ENCODE results near the gene SSBP3.

The SSBP3 gene

GRCh38 chr1:54353959-54354358 lies 52.2 kb downstream of the SSBP3 start:
- H4K91ac ChIP-seq (ENCODE audit: low read length): peak overlapping the region; percentile 14

DNA sequence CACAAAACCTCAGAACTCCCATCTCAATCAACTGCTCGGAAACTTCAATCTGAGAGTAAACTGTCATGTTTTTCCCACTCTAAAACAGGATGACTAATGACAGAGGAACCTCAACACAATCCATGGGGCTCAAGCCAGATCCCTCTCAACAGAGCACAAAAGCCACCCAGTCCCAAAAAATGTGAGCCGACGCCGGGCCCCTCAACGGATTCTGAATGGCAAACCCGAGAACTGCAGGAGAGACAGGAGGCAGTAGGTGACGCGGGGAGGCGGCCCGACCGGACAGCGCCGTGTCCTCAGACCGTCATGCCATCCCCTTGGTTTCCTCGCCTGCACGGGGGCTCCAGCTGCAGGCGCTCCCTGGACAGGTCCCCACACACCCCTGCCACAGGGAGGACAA lies 53.4 kb downstream of the SSBP3 start:
- no peak overlapping the region for H2AK5ac ChIP-seq (ENCODE audit: low read length, severe bottlenecking)
- H3K4me1 ChIP-seq (ENCODE audit: control insufficient read depth, insufficient read depth, low read depth, low read length): peaks cover 4% of the 10 kb centered on the region
- peaks cover 2 to 10% of the 10 kb centered on the region in 2 experiments for H3K36me3 ChIP-seq (ENCODE audit: control insufficient read depth in 1 of 2, insufficient read depth in 2 of 2, low read depth in 1 of 2, low read length in 2 of 2)
- H2BK5ac ChIP-seq (ENCODE audit: low read depth, low read length, poor library complexity, severe bottlenecking): no peak overlapping the region
- peak overlapping the region; percentile 11 for H4K91ac ChIP-seq (ENCODE audit: low read length)
- no peak overlapping the region for H3K9ac ChIP-seq (ENCODE audit: low read length)
- H2BK15ac ChIP-seq (ENCODE audit: low read depth, poor library complexity, severe bottlenecking): no peak overlapping the region
- no peak overlapping the region for H3K4ac ChIP-seq (ENCODE audit: low read depth in 1 of 2, low read length in 2 of 2)
- H3K27me3 ChIP-seq (ENCODE audit: control insufficient read depth in 1 of 2, insufficient read depth in 1 of 2, low read length in 2 of 2): no peaks in the 10 kb centered on the region
- H2BK12ac ChIP-seq (ENCODE audit: low read length in 2 of 2): no peak overlapping the region
- no peak overlapping the region for H4K8ac ChIP-seq (ENCODE audit: low read length)
- no peak overlapping the region for H3K4me2 ChIP-seq (ENCODE audit: low read length, poor library complexity, severe bottlenecking)
- H3K79me1 ChIP-seq (replicated peaks; ENCODE audit: low read length, poor library complexity, severe bottlenecking): peaks cover 54% of the 10 kb centered on the region
- peak; percentile 26 for DNase-seq
- 84% methylated on average over 17 of the region's 17 CpGs for WGBS
- no peak overlapping the region for H3K14ac ChIP-seq (ENCODE audit: low read length in 2 of 2)
- peak overlapping the region in 1 of 2 experiments; percentile 42 for H3K18ac ChIP-seq (ENCODE audit: low read depth in 1 of 2, low read length in 2 of 2)
- H3K9me3 ChIP-seq (ENCODE audit: control insufficient read depth, low read length): no peaks in the 10 kb centered on the region
- H3K23ac ChIP-seq (ENCODE audit: low read length in 2 of 2): no peak overlapping the region
- H2AFZ ChIP-seq (ENCODE audit: low read depth, low read length): no peak overlapping the region
- H3K27ac ChIP-seq (ENCODE audit: low read length, poor library complexity, severe bottlenecking): no peak overlapping the region
- H2BK120ac ChIP-seq (ENCODE audit: low read depth, low read length): no peak overlapping the region
- no peak overlapping the region for H3K4me3 ChIP-seq (ENCODE audit: insufficient read depth in 1 of 2, low read depth in 1 of 2, low read length in 2 of 2)

More at GRCh38 chr1:54353959-54354358, 52.2 kb downstream of the SSBP3 start:
- H3K4me1 ChIP-seq (ENCODE audit: control insufficient read depth, insufficient read depth, low read depth, low read length): peaks cover 4% of the 10 kb centered on the region
- peaks cover 53% of the 10 kb centered on the region for H3K79me1 ChIP-seq (replicated peaks; ENCODE audit: low read length, poor library complexity, severe bottlenecking)
- no peak overlapping the region for H4K8ac ChIP-seq (ENCODE audit: low read length)
- H2BK15ac ChIP-seq (ENCODE audit: low read depth, poor library complexity, severe bottlenecking): no peak overlapping the region
- H3K18ac ChIP-seq (ENCODE audit: low read depth in 1 of 2, low read length in 2 of 2): no peak overlapping the region
- H3K4me2 ChIP-seq (ENCODE audit: low read length, poor library complexity, severe bottlenecking): no peak overlapping the region
- no peaks in the 10 kb centered on the region for H3K27me3 ChIP-seq (ENCODE audit: control insufficient read depth in 1 of 2, insufficient read depth in 1 of 2, low read length in 2 of 2)
- no peak overlapping the region for H2AK5ac ChIP-seq (ENCODE audit: low read length, severe bottlenecking)
- H3K4me3 ChIP-seq (ENCODE audit: insufficient read depth in 1 of 2, low read depth in 1 of 2, low read length in 2 of 2): no peak overlapping the region
- peak overlapping the region in 1 of 2 experiments; percentile 3 for H3K23ac ChIP-seq (ENCODE audit: low read length in 2 of 2)
- H2BK12ac ChIP-seq (ENCODE audit: low read length in 2 of 2): no peak overlapping the region
- H3K14ac ChIP-seq (ENCODE audit: low read length in 2 of 2): no peak overlapping the region
- H3K9me3 ChIP-seq (ENCODE audit: control insufficient read depth, low read length): no peaks in the 10 kb centered on the region
- no peak overlapping the region for H2AFZ ChIP-seq (ENCODE audit: low read depth, low read length)
- no peak overlapping the region for H2BK5ac ChIP-seq (ENCODE audit: low read depth, low read length, poor library complexity, severe bottlenecking)
- H3K27ac ChIP-seq (ENCODE audit: low read length, poor library complexity, severe bottlenecking): no peak overlapping the region
- H3K36me3 ChIP-seq (ENCODE audit: control insufficient read depth in 1 of 2, insufficient read depth in 2 of 2, low read depth in 1 of 2, low read length in 2 of 2): peaks cover 12% of the 10 kb centered on the region in 2 experiments
- H3K4ac ChIP-seq (ENCODE audit: low read depth in 1 of 2, low read length in 2 of 2): peak overlapping the region in 1 of 2 experiments; percentile 24
- no peak overlapping the region for H2BK120ac ChIP-seq (ENCODE audit: low read depth, low read length)
- WGBS: 67% methylated on average over 3 of the region's 4 CpGs
- H3K9ac ChIP-seq (ENCODE audit: low read length): no peak overlapping the region
- DNase-seq: no peak

DNA sequence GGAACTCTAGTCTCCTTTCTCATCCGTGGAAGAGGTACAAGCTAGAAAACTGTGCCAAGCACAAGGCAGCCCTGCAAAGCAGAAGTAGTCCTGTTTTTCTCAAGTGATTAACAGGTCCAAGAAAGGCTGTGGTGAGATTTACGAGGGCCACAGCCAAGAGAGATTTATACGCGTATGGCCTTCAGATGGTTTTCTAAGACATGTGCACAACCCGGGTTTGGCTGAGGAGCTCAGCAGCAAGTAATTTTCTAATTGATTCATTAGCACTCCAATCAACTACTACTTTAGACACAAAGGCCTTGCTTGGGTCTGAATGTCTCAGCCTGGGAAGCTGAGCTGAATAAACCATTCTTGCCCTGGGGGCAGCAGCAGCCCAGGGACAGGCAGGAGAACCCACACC lies 55.8 kb downstream of the SSBP3 start:
- Histone ChIP-seq H2AFZ (ENCODE audit: low read depth, low read length) (no peak overlapping the region), H3K23ac (ENCODE audit: low read length in 2 of 2) (no peak overlapping the region), H4K8ac (ENCODE audit: low read length) (no peak overlapping the region), H2BK12ac (ENCODE audit: low read length in 2 of 2) (no peak overlapping the region), H2AK5ac (ENCODE audit: low read length, severe bottlenecking) (no peak overlapping the region), H3K79me1 (replicated peaks; ENCODE audit: low read length, poor library complexity, severe bottlenecking) (peaks cover 40% of the 10 kb centered on the region), H3K4me1 (ENCODE audit: control insufficient read depth, insufficient read depth, low read depth, low read length) (peaks cover 7% of the 10 kb centered on the region), H3K4me2 (ENCODE audit: low read length, poor library complexity, severe bottlenecking) (no peak overlapping the region), H3K27me3 (ENCODE audit: control insufficient read depth in 1 of 2, insufficient read depth in 1 of 2, low read length in 2 of 2) (no peaks in the 10 kb centered on the region), H4K91ac (ENCODE audit: low read length) (no peak overlapping the region), H3K9me3 (ENCODE audit: control insufficient read depth, low read length) (no peaks in the 10 kb centered on the region), H2BK120ac (ENCODE audit: low read depth, low read length) (no peak overlapping the region), H3K14ac (ENCODE audit: low read length in 2 of 2) (no peak overlapping the region), H2BK15ac (ENCODE audit: low read depth, poor library complexity, severe bottlenecking) (no peak overlapping the region), H3K18ac (ENCODE audit: low read depth in 1 of 2, low read length in 2 of 2) (no peak overlapping the region), H3K36me3 (ENCODE audit: control insufficient read depth in 1 of 2, insufficient read depth in 2 of 2, low read depth in 1 of 2, low read length in 2 of 2) (peaks cover 0 to 5% of the 10 kb centered on the region in 2 experiments), H3K4me3 (ENCODE audit: insufficient read depth in 1 of 2, low read depth in 1 of 2, low read length in 2 of 2) (no peak overlapping the region), H3K27ac (ENCODE audit: low read length, poor library complexity, severe bottlenecking) (no peak overlapping the region), H3K4ac (ENCODE audit: low read depth in 1 of 2, low read length in 2 of 2) (no peak overlapping the region), H3K9ac (ENCODE audit: low read length) (no peak overlapping the region), H2BK5ac (ENCODE audit: low read depth, low read length, poor library complexity, severe bottlenecking) (no peak overlapping the region)
- DNase-seq: no peak
- WGBS: 58% methylated on average over 5 of the region's 5 CpGs

GRCh38 chr1:54348700-54349021 lies 57.5 kb downstream of the SSBP3 start:
- Histone ChIP-seq H3K27ac (ENCODE audit: low read length, poor library complexity, severe bottlenecking) (no peak overlapping the region), H4K91ac (ENCODE audit: low read length) (no peak overlapping the region), H3K9ac (ENCODE audit: low read length) (no peak overlapping the region), H2BK120ac (ENCODE audit: low read depth, low read length) (no peak overlapping the region), H3K36me3 (ENCODE audit: control insufficient read depth in 1 of 2, insufficient read depth in 2 of 2, low read depth in 1 of 2, low read length in 2 of 2) (peaks cover 3 to 5% of the 10 kb centered on the region in 2 experiments), H2AK5ac (ENCODE audit: low read length, severe bottlenecking) (no peak overlapping the region), H3K9me3 (ENCODE audit: control insufficient read depth, low read length) (no peaks in the 10 kb centered on the region), H2AFZ (ENCODE audit: low read depth, low read length) (no peak overlapping the region), H2BK12ac (ENCODE audit: low read length in 2 of 2) (no peak overlapping the region), H3K4me1 (ENCODE audit: control insufficient read depth, insufficient read depth, low read depth, low read length) (peaks cover 4% of the 10 kb centered on the region), H3K27me3 (ENCODE audit: control insufficient read depth in 1 of 2, insufficient read depth in 1 of 2, low read length in 2 of 2) (no peaks in the 10 kb centered on the region), H3K79me1 (replicated peaks; ENCODE audit: low read length, poor library complexity, severe bottlenecking) (peaks cover 39% of the 10 kb centered on the region), H3K4me3 (ENCODE audit: insufficient read depth in 1 of 2, low read depth in 1 of 2, low read length in 2 of 2) (no peak overlapping the region), H3K14ac (ENCODE audit: low read length in 2 of 2) (no peak overlapping the region), H3K4me2 (ENCODE audit: low read length, poor library complexity, severe bottlenecking) (no peak overlapping the region), H2BK5ac (ENCODE audit: low read depth, low read length, poor library complexity, severe bottlenecking) (no peak overlapping the region), H4K8ac (ENCODE audit: low read length) (no peak overlapping the region), H2BK15ac (ENCODE audit: low read depth, poor library complexity, severe bottlenecking) (no peak overlapping the region), H3K18ac (ENCODE audit: low read depth in 1 of 2, low read length in 2 of 2) (no peak overlapping the region), H3K4ac (ENCODE audit: low read depth in 1 of 2, low read length in 2 of 2) (no peak overlapping the region), H3K23ac (ENCODE audit: low read length in 2 of 2) (no peak overlapping the region)
- WGBS: 76% methylated on average over 5 of the region's 5 CpGs
- no peak for DNase-seq

All from mesenchymal stem cell (in vitro differentiated cells and primary cell).